ENCODE results near the gene KREMEN2.
"Not testable (repeated sequence)": the region's sequence is repeated elsewhere in the genome, so short reads cannot be mapped to it uniquely, and the experiment has no call there.

Gene KREMEN2

GRCh38 chr16:2942045-2942444 lies 22.0 kb upstream of the KREMEN2 start:
- DNase-seq: no peak

GRCh38 chr16:2943716-2944115 lies 20.4 kb upstream of the KREMEN2 start:
- not testable (repeated sequence) for DNase-seq

DNA sequence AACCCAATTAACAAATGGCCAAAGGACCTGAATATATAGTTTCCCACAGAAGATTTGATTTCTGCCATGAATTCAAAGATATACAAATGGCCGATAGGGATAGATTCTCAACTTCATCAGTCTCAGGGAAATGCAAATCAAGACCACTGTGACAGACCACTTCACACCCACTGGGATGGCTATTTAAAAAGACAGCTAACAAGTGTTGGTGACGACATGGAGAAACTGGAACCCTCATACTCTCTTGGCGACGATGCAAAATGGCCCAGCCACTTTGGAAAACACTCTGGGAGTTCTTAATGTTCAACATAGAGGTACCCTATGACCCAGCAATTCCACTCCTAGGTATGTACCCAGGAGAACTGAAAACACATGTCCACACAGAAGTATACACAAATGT lies 17.4 kb upstream of the KREMEN2 start:
- DNase-seq: no peak

DNA sequence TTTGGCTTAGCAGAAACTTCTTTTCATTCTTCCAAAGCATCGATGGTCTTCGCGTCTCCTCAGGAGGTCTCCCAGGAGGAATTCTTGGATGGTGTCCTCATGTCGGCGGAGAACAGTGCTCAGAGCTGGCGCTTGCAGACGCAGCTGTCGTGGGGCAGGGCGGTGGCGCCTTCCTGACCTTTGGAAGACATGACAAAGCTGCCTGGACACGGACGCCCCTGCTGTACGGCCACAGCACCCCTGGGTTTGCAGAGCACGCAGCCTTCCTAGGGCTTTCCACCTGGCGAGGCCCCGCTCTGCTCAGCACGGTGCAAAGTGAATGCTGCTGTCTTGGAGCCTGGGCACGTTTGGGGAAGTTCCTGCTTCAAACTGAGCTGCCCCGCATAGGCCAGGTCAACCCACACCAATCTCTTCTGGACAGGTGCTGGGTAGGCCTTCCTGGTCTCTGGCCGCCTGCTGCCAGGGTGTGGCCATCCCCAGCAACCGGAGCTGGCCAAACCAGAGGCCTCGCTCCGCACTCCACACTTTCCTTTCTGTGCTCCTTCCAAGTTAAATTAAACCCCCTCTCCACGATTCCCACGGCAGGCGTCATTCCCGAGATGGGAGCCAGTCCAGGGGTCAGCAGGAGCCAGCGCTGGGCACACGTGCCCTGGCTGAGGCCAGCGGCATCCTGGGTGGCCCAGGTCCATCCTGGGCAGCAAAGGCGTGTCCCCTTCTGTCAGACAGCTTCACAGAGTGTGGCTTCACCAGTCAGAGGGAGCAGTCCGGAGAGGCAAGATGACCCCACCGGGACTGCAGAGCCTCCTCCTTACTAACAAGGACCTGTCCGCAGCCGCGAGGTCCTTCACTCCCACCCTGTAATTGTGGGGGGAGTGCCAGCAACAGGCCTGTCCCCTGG lies 15.0 kb upstream of the KREMEN2 start:
- DNase-seq: no peak

GRCh38 chr16:2949705-2950352 lies 14.2 kb upstream of the KREMEN2 start:
- no peak for DNase-seq

DNA sequence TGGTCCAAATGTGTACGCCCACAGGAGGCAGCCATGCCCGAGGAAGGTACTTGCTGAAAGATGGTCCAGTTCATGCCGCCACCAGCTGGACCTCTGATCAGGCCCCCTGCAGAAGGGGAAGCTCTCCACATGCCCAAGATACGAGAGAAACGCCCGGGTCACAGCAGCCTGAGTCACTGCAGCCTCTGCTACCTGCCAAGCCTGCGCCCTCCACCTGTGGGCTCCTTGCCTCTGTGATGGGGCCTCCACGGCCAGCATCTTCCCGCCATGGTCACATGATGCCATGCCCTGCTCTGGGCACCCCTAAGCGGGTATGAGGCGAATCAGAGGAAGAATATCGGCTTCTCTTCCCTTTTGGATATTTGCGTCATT lies 13.7 kb upstream of the KREMEN2 start:
- DNase-seq: no peak

DNA sequence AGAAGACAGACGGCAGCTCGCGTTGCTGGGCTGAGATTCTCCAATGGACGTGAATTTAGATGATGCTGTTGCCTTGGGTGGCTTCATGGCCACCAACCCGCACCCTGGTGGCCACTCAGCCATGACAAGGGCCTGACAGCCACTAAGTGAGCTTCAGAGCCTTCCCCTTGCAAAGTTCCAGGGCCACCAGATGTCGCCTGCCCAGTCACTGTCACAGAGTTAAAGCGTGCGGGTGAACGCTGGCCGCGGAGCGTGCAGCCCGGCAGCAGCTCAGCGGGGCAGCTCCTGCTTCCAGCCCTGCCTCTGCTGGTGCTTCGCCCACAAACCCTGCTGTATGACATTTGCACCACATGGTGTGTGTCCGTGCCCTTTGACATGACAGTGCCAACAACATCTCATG lies 13.3 kb upstream of the KREMEN2 start:
- no peak for DNase-seq

DNA sequence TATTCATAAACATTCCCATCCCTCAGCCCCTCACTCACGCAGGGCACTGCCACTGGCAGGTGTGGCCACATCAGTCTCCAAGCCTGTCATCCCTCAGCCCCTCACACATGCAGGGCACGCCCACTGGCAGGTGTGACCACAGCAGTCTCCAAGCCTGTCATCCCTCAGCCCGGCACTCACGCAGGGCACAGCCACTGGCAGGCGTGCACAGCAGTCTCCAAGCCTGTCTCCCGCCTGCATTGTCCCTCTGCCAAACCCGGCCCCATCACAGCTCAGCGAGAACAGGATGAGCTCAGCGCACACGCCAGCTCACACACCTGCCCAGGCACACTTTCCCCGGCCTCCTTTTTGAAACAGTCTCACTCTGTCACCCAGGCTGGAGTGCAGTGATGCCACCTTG lies 11.4 kb upstream of the KREMEN2 start:
- DNase-seq: no peak

GRCh38 chr16:2953706-2954627 lies 10.1 kb upstream of the KREMEN2 start:
- DNase-seq: no peak

DNA sequence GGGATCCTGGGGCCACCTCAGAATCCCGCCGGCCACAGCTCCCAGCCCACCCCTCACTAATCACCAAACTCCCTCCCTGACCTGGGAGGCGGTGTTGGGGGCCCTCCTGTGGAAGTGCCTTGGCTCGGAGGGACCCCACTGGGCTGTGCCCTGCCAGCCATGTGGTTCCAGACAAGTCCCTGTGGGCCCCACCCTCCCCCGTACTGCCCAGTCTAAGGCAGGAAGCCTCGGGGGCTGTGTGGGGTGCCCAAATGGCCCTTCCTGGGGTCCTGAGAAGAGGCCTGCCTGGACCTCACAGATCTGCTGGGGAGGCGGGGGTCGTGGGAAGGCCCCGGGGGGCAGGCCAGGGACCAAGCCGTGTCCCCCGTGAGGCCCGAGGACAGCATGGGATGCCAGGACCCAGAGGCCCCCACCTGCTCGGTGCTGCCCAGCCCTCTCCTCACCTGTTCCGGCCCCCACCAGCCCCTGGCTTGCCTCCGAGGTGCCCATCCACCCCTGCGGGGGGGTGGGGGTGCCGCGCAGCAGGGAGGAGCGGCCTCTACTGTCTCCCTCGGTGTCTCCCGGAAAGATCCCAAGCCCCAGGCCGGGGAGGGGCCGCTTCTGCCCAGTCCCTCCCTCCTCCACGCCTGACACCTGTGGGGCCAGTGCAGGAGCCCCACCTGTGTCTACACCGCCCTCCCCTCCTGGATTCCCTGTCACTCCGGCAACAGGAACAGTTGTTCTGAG lies 9.3 kb upstream of the KREMEN2 start:
- no peak for DNase-seq

GRCh38 chr16:2955438-2955778 lies 8.7 kb upstream of the KREMEN2 start:
- no peak for DNase-seq

DNA sequence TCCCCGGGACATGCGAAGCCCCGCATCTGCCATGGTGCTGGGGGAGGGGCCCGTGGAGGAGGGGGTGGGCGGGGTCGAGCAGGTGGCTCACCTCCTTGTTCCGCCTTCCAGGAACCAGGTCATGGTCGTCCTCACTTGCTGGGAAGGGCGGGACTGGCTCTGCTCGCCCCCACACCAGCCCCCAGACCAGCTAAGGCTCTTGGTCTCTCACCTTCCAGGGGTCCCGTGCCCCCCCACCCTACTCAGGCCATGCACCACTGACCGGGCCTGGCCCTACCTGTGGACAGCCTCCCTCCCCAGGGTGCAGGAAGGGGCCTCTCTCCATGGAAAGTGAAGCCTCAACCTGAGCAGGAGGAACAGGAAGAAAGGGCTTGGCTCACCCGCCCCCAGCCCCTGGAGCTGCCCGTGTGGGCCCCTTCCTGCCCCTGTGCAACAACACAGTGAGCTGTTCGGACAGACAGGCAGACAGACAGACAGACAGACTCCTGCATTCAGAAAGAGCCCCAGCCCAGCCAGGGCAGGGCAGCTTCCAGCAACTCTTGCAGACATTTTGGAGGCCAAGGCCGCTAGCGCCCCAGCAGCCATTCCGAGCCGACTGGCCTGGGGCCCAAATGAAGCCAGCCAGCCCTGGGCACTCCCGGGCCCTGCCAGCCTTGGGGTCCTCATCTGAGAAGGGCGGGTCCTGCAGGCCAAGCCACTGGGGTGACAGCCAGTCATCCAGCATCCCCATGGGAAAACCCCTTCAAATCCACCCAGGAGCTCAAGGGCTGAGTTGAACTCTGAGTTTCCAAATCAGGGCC lies 8.1 kb upstream of the KREMEN2 start:
- DNase-seq: no peak

- DNase-seq: no peak
These were observed 7.5 kb upstream of the KREMEN2 start for GRCh38 chr16:2956579-2956956.

- DNase-seq: no peak
These were observed 4.9 kb upstream of the KREMEN2 start for GRCh38 chr16:2959206-2959605.

DNA sequence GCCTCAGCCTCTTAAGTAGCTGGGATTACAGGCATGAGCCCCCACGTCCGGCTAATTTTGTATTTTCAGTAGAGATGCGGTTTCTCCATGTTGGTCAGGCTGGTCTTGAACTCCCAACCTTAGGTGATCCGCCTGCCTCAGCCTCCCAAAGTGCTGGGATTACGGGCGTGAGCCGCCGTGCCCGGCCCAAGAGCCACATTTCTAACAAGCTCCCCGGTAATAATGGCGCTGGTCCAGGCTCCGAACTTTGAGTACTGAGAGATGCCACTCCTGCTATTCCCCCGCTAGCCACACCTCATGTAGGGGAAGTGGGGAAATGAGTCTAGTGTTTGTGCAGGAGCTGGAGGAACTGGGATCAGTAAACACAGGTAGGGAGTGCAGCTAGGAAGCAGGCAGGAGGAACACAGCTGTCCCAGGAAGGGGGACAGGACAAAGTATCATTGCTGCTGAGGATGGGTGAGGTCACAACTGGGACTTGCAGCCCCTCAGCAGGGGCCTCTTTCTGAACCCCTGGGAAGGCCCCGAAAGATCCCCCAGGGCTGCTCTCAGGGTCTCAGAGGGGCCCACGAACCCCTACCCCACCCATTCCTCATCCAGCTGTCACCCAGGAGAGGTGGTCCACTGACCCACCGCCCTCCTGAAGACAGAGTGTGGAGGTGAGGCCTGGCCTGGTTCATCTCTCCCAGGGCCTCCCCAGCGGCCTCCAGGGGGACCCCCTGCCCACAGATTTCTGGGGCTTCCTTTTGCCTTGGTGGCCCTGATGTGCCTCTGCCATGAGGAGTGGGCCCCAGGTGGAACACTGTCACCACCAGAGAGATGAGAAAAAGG lies 3.7 kb upstream of the KREMEN2 start:
- no peak for DNase-seq

DNA sequence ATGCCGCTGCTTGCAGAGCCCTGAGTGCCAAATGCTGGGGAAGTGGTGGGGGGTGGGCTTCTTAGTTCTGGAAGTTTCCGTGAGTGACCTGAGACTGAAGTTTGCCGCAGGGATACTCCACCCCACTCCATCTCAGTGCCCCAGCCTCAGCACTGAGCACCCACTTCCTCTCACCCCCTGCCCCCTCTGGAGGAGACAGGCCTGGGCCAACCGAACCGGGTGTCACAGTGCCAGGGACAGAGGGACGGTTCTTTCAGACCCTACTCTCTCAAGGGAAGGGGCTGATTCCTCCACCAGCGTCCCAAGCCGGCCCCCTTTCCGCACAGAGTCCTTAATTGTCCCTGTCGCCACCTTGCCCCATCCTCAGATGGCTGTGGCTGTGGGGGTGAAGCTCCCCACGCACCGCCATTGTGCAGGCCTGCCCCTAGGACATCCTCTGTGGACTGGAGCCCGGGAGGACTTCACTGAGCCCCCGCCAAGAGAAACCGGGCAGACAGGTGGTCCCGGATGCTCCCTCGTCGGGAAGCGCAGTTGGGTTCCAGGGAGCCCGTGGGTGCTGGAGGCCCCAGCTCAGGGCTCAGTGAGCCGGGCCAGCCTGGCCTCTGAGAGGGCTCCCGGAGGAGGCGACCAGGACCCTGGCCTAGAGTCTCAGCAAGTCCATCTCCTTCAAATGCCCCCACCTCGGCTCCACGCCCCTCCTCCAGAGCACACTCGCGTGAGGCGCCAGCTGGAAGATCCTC lies 1.6 kb upstream of the KREMEN2 start:
- no peak for DNase-seq

GRCh38 chr16:2963074-2963722 lies 877 bp upstream of the KREMEN2 start:
- peak; percentile 31 to 55 for DNase-seq

DNA sequence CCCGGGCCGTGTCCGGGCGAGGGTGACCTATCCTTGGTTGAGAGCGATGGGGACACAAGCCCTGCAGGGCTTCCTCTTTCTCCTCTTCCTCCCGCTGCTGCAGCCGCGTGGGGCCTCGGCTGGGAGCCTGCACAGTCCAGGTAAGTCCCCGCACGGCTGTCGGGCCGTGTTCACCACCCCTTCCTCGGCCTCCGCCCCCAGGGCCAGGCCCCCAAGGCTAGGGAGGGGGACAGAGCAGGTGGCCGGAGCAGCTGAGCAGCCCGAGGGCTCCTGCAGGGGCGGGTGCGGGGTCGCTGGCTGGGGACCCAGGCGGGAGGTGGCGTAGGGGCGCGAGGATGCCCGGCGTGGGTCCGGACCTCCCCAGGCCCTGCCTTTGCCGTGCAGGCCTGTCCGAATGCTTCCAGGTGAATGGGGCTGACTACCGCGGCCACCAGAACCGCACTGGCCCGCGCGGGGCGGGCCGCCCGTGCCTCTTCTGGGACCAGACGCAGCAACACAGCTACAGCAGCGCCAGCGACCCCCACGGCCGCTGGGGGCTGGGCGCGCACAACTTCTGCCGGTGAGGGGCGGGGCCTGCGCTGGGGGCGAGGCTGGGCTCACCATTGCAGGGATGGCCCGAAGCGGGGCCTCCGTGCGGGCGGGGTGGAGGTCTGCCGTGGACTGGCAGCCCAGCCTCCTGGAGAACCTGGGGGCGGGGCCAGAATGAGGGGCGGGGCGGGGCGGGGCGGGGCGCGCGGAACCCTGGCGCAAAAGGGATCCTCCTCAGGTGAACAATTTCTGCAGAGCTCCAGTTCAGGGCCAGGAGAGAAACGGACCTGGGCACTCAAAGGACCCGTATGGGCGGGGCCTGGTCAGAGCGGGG lies 631 bp downstream of the KREMEN2 start:
- peak; percentile 65 to 76 for DNase-seq
